Transverse colon (tissue), 4 donors: ENCODE results near the gene ZDHHC3. TPM values are rescaled to one million over a fixed set of nuclear protein-coding genes. Genes with fewer than 3 reads are reported as not detected.

Source experiments
- DNase-seq: peaks from one replicate; pipeline ENCODE4 v3.0.0-alpha.2; 2019
- H3K27ac ChIP-seq, 4 donors: fragments of 200-600 bp; sonication (generic); 2 replicates each; pipeline ENCODE4 v1.5.1; 2016 to 2018; ENCODE audit warnings: inconsistent platforms in 4 of 4
- H3K27me3 ChIP-seq: fragments of 200-600 bp; sonication (generic); 2 replicates; pipeline ENCODE4 v1.5.1; 2017; ENCODE audit warnings: inconsistent platforms
- H3K36me3 ChIP-seq, 4 donors: fragments of 200-600 bp; sonication (generic); 2 replicates each; pipeline ENCODE4 v1.5.1; 2017 to 2019; ENCODE audit warnings: inconsistent platforms in 4 of 4
- H3K4me1 ChIP-seq, 4 donors: fragments of 200-600 bp; sonication (generic); 2 replicates each; pipeline ENCODE4 v1.5.1; 2017 to 2020; ENCODE audit warnings: inconsistent platforms in 4 of 4
- H3K4me3 ChIP-seq, 4 donors: fragments of 200-600 bp; sonication (generic); 1 replicate in 1 of 4; 2 replicates in 3 of 4; pipeline versions ENCODE4 v1.5.1 to v1.6.1; 2017 to 2019; ENCODE audit warnings: inconsistent platforms in 4 of 4
- H3K9me3 ChIP-seq, 2 donors: fragments of 200-600 bp; sonication (generic); 2 replicates each; pipeline ENCODE4 v1.5.1; 2017 to 2019; ENCODE audit warnings: inconsistent platforms in 2 of 2
- CTCF ChIP-seq, 5 experiments: fragments of 200-600 bp in 3 of 5; fragments of 450-650 bp in 2 of 5; sonication (generic) in 3 of 5; IDR thresholded peaks; 1 replicate in 2 of 5; 2 replicates in 3 of 5; pipeline ENCODE4 v1.5.1; 2016 to 2017; ENCODE audit warnings: antibody characterized with exemption in 5 of 5, inconsistent platforms in 3 of 5, mild to moderate bottlenecking in 2 of 5, moderate library complexity in 1 of 5
- EP300 ChIP-seq: sonication (generic); formaldehyde crosslinking; IDR thresholded peaks from one replicate; pipeline ENCODE4 v1.6.1; 2017; ENCODE audit warnings: antibody characterized with exemption, low read depth
- POLR2A ChIP-seq: fragments of 450-650 bp; IDR thresholded peaks from one replicate; pipeline ENCODE4 v1.6.1; 2016; ENCODE audit warnings: antibody characterized with exemption, mild to moderate bottlenecking, moderate library complexity
- POLR2AphosphoS5 ChIP-seq, 3 donors: sonication (generic); formaldehyde crosslinking; IDR thresholded peaks; one replicate each; pipeline ENCODE4 v1.6.1; 2016; ENCODE audit warnings: antibody characterized with exemption in 3 of 3
- WGBS, 2 donors: methylation state at CpG; one replicate each; pipeline ENCODE4 v1.1.5; 2018; ENCODE audit warnings: low coverage in 1 of 2; 5-methylcytosine and 5-hydroxymethylcytosine counted together
- in situ Hi-C, 4 donors: fragments of 200-750 bp; cut with MboI; loops; one replicate each; pipeline versions ENCODE4 v1.15.0 to v1.15.1; 2017; ENCODE audit warnings: low sequenced_read_pairs in 3 of 4, low pct_ligation_motif_present in 1 of 4, low pct_unique_long_range_greater_than_20kb in 1 of 4
- intact Hi-C: fragments of 100-400 bp; cut with DNase I; formaldehyde crosslinking; loops from one replicate; pipeline ENCODE4 v1.15.1; 2023; ENCODE audit warnings: low total_unique reads
- total RNA-seq, 4 donors: library from RNA; depleted of rRNA; stranded (reverse); fragments of >200 nt; gene quantifications; one replicate each; pipeline ENCODE4 v1.1.0, GENCODE V29; 2016

Gene ZDHHC3
- total RNA-seq, 4 donors from 2014 or later = 142 to 258 (median 170) TPM

GRCh38 chr3:44905446-44906157 is 70.4 kb downstream of the ZDHHC3 start:
- DNase-seq = no peak
- Histone ChIP-seq H3K4me3 (no peak overlapping the region), H3K27me3 (peaks cover 20% of the 10 kb centered on the region), H3K9me3 (no peaks in the 10 kb centered on the region), H3K36me3 (no peaks in the 10 kb centered on the region), H3K4me1 (no peaks in the 10 kb centered on the region), H3K27ac (no peak overlapping the region)
- in situ Hi-C loops (loop anchor here in 2 of 4 donors (10.0 to 25.0 kb wide), 2 partner anchors 368 to 371 kb away; no protein-coding TSS in a partner anchor), intact Hi-C loops (no loop called here)
- WGBS, 2 donors = 75% methylated on average over 3 of the region's 3 CpGs; no CpG with 5 or more reads in 1 of the 2 donors
- TF ChIP-seq CTCF (IDR thresholded peaks at IDR 0.05) = no peak
- no peak for TF ChIP-seq POLR2A
- TF ChIP-seq EP300 = no peak
- no peak for TF ChIP-seq POLR2AphosphoS5 (IDR thresholded peaks at IDR 0.05)

GRCh38 chr3:44903751-44904150 is 72.2 kb downstream of the ZDHHC3 start:
- H3K27me3 ChIP-seq = peaks cover 17% of the 10 kb centered on the region
- no peaks in the 10 kb centered on the region for H3K36me3 ChIP-seq
- intact Hi-C loops (no loop called here), in situ Hi-C loops (loop anchor here in 2 of 4 donors (10.0 to 25.0 kb wide), 2 partner anchors 366 to 369 kb away; no protein-coding TSS in a partner anchor)
- H3K9me3 ChIP-seq = no peaks in the 10 kb centered on the region
- H3K27ac ChIP-seq = no peak overlapping the region
- TF ChIP-seq CTCF (IDR thresholded peaks at IDR 0.05) (no peak), POLR2A (no peak), EP300 (no peak), POLR2AphosphoS5 (IDR thresholded peaks at IDR 0.05) (no peak)
- no peaks in the 10 kb centered on the region for H3K4me1 ChIP-seq
- DNase-seq = no peak
- WGBS, 2 donors = 91% methylated on average over 15 of the region's 15 CpGs; no CpG with 5 or more reads in 1 of the 2 donors
- H3K4me3 ChIP-seq = no peak overlapping the region

- Histone ChIP-seq H3K4me3 (no peak overlapping the region), H3K27ac (no peak overlapping the region), H3K27me3 (peaks cover 17% of the 10 kb centered on the region), H3K4me1 (no peaks in the 10 kb centered on the region), H3K36me3 (no peaks in the 10 kb centered on the region), H3K9me3 (no peaks in the 10 kb centered on the region)
- intact Hi-C loops (no loop called here), in situ Hi-C loops (loop anchor here in 2 of 4 donors (10.0 to 25.0 kb wide), 2 partner anchors 366 to 369 kb away; no protein-coding TSS in a partner anchor)
- no peak for DNase-seq
- 39% methylated on average over 2 of the region's 2 CpGs; no CpG with 5 or more reads in 1 of the 2 donors for WGBS, 2 donors
- no peak for TF ChIP-seq POLR2AphosphoS5 (IDR thresholded peaks at IDR 0.05)
- no peak for TF ChIP-seq CTCF (IDR thresholded peaks at IDR 0.05)
- no peak for TF ChIP-seq EP300
- no peak for TF ChIP-seq POLR2A
These were observed 72.7 kb downstream of the ZDHHC3 start for GRCh38 chr3:44903314-44903713.

GRCh38 chr3:44902628-44903027 is 73.3 kb downstream of the ZDHHC3 start:
- no peaks in the 10 kb centered on the region for H3K4me1 ChIP-seq
- no peak overlapping the region for H3K4me3 ChIP-seq
- H3K27ac ChIP-seq = no peak overlapping the region
- intact Hi-C loops = no loop called here
- 45 to 57% methylated on average over 2 to 4 of the region's 4 CpGs for WGBS, 2 donors
- peaks cover 18% of the 10 kb centered on the region for H3K27me3 ChIP-seq
- in situ Hi-C loops = loop anchor here in 2 of 4 donors (10.0 to 25.0 kb wide), 2 partner anchors 365 to 368 kb away; no protein-coding TSS in a partner anchor
- no peaks in the 10 kb centered on the region for H3K36me3 ChIP-seq
- no peak for DNase-seq
- H3K9me3 ChIP-seq = no peaks in the 10 kb centered on the region
- TF ChIP-seq POLR2AphosphoS5 (IDR thresholded peaks at IDR 0.05) (no peak), CTCF (IDR thresholded peaks at IDR 0.05) (no peak), POLR2A (no peak), EP300 (no peak)
